Measurements from ENCODE around the gene GPR176.
"Not testable (repeated sequence)": the region's sequence is repeated elsewhere in the genome, so short reads cannot be mapped to it uniquely, and the experiment has no call there.

GPR176 gene

DNA sequence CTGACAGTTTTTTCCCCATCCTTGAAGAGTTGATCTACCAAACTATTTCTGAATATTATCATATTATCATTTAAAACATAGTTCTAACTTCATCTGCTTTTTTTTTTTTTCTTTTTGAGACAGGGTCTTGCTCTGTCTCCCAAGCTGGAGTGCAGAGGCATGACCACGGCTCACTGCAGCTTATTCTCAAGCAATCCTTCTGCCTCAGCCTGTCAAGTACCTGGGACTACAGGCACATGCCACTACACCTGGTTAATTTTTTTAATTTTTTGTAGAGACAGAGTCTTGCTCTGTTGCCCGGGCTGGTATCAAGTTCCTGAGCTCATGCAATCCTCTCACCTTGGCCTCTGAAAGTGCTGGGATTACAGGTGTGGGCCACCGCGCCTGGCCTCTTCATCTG is 15.2 kb upstream of the GPR176 start:
- ATAC-seq, result no peak

- no peak for ATAC-seq
Observed at GRCh38 chr15:39934397-39935071, 14.5 kb upstream of the GPR176 start.

GRCh38 chr15:39931615-39932014 is 11.5 kb upstream of the GPR176 start:
- no peak for ATAC-seq

DNA sequence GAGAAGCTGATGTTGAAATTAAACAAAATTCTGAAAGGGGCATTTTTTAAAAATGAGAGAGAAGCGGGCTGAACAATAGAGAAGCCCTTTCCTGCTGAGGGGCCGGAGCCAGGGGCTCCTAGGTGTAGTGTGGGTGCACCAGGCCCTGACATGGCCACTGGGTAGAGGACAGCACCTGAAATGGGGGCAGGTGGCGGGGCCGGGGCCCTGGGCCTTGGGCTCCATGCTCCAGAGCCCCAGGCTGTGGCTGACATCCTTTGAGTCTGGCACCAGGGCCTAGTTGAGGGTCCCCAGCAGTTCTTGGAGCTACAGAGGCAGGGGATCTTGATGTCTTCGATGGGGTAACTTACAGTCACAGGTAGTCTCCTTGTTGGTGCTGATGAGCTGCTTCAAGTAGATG is 6.5 kb upstream of the GPR176 start:
- no peak for ATAC-seq

GRCh38 chr15:39925112-39925842 is 5.2 kb upstream of the GPR176 start:
- peak; percentile 56 to 62 for ATAC-seq

- ATAC-seq, result no peak
Observed at GRCh38 chr15:39924437-39924836, 4.4 kb upstream of the GPR176 start.

GRCh38 chr15:39922462-39923092 is 2.5 kb upstream of the GPR176 start:
- no peak for ATAC-seq

DNA sequence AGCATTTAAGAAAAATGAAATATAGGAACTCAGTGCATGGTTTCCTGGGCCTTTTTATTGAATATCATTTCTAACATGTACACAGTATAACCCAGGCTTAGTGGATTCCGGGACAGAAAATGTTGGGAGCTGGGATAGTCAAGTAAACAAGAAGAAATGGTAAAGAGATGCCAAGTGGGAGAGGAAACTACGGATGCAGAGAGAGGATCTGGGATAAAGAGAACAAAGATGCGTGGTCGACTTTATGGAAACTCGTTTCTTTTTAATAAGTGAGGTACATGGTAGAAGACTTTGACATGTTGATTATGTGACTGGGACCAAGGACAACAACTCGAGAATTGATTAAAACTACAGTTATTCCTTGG is 1.2 kb upstream of the GPR176 start:
- ATAC-seq, result no peak

DNA sequence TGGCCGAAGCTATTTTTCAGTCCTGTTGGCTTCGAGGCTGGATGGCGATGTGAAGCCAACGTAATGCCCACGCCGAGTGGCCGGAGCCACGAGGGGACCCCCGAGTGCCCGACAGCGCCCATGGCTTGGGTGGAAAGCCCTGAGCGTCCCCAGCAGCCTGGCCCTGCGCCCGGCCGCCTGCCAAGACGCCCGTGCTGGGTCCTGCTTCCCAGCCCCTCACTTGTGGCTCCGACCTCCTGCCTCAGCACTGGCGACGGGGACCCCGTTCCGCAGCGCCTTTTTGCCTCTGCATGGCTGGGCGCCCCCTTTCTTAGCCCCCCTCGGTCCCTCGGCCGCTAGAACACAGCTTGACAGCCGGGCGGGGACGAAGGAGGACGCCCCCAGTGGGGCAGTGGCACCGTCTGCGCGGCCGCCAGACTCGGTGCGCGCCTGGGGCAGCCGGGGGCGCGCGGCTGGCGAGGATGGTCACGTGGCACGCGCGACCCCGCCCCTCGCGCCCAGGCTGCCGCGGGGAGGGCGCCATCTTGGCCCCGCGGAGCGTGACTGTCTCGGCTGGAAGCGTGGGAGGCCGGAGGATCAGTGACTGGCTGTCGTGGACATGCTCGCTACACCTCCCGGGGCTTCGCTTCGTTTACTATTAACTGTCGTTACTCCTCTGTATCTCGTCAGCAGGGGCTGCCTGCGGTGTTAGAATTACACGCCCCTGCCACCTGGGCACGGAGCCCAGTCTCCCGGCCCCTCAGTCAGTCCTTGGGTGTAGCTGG is 626 bp upstream of the GPR176 start:
- peak; percentile 79 to 87 for ATAC-seq

GRCh38 chr15:39919411-39919747 is 687 bp downstream of the GPR176 start:
- ATAC-seq, result no peak

GRCh38 chr15:39918688-39919385 is 1.2 kb downstream of the GPR176 start:
- no peak for ATAC-seq

DNA sequence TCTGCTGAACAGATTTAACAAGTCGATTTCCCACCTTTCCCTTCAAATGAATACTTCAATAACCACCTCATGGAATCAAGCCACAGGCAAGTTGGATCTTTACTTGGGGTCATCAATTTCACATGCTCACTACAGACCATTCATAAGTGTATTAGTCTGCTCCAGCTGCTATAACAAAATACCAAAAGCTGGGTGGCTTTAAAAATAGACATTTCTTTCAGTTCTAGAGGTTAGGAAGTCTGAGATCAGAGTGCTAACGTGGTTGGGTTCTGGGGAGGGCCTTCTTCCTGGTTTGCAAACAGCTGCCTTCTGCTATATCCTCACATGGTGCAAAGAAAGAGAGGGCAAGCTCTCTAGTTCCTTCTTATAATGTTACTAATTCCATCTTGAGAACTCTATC is 5.1 kb downstream of the GPR176 start:
- no peak for ATAC-seq

DNA sequence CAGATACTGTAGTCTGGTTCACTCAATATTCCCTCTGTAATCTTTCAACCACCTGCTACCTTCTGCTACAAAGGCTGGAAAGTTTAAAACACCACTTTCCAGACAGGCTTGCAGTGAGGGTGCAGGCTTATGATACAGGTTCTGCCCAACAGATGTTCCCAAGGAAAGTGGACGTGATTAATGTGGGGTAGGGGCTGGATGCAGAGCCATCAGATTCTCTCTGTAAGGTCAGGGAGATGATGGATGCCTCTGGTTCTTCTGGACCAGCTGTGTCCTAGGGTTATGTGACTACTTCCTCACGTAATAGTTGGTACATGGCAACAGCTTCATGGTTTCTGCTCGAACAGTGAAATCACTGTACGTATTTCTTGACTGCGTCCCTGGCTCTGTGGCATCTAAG is 11.1 kb downstream of the GPR176 start:
- ATAC-seq, result no peak

GRCh38 chr15:39908186-39908585 is 11.9 kb downstream of the GPR176 start:
- peak; percentile 38 to 56 for ATAC-seq

DNA sequence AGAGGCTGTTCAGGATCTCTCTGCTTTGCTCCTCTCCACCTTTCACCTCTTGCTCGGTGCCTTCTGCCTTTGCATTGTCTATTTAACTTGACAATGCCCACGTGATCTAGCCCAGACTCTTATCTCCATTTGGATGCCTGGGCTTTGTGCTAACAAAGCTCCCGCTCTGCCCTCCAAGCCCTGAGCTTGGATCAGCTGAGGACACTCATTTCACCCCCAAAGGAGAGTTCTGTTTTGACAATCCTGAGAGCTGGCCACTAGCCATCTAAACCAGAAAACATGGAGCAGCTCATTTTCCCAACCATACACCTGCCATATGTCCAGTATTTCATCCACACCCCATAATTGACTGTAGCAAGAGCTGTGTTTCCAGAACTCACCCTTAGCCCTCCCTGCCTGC is 12.8 kb downstream of the GPR176 start:
- ATAC-seq, result no peak

DNA sequence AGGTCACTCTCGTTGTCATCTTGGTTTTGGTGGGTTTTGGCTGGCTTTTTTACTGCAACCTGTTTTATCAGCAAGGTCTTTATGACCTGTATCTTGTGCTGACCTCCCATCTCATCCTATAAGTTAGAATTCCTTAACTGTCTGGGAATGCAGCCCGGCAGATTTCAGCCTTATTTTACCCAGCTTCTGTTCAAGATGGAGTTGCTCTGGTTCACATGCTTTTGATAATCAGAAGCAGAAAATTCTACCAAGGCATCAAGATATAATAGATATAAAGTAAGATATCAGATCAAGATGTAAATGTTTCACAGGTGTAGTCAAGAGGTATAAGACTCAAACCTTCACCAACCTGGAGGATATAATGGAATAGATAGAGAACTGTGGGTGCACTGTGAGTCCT is 16.0 kb downstream of the GPR176 start:
- ATAC-seq, result no peak

DNA sequence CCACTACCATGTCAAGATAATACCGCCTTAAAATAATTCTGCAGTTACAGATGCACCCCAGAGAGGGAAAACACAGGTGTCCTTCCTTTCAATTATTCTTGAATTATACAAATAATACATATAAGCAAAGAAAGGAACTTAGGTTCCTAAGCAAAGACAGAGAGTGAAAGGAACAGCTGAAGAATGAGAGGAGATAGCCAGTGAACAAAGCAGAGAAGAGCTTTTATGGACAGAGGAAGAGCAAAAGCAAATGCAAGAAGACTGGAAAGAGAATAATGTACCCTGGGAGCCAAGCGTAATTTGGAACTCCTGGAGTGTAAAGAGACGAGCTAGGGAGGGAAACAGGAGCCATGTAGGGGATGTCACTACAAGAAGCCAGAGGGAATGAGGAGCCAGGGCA is 21.7 kb downstream of the GPR176 start:
- no peak for ATAC-seq

DNA sequence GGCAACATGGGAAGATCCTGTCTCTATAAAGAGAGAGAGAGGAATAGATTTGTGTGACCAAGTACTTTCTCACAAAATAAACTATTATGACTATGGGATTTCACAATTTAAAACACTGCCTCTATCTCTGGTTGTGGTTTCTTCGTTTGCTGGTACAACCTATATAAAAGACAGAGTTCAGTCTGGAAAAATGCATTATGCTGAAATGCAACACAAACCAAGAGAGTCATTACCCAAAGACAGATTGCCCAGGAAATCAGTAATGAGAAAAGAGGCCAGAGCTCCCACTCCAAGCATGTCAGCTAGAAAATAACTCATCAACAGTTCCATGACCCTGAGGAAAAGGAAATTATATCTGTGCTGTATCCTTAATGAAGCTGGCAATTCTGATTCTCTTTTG is 23.2 kb downstream of the GPR176 start:
- no peak for ATAC-seq

- no peak for ATAC-seq
Observed at GRCh38 chr15:39896101-39896500, 24.0 kb downstream of the GPR176 start.

DNA sequence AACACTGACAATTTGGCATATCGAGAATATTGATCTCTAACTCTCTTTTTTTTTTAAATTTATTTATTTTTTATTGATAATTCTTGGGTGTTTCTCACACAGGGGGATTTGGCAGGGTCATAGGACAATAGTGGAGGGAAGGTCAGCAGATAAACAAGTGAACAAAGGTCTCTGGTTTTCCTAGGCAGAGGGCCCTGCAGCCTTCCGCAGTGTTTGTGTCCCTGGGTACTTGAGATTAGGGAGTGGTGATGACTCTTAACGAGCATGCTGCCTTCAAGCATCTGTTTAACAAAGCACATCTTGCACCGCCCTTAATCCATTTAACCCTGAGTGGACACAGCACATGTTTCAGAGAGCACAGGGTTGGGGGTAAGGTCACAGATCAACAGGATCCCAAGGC is 27.0 kb downstream of the GPR176 start:
- not testable (repeated sequence) for ATAC-seq

- ATAC-seq, result no peak
Observed at GRCh38 chr15:39892418-39892817, 27.6 kb downstream of the GPR176 start.

GRCh38 chr15:39890621-39891020 is 29.4 kb downstream of the GPR176 start:
- no peak for ATAC-seq

- ATAC-seq, result no peak
Observed at GRCh38 chr15:39889601-39890000, 30.5 kb downstream of the GPR176 start.
